ENCODE results near the gene CLDN20. TPM values are rescaled to one million over a fixed set of nuclear protein-coding genes. Genes with fewer than 3 reads are reported as not detected.

Gene CLDN20
- total RNA-seq, 3 donors from 2014 or later, result not detected

GRCh38 chr6:155275808-155276480 lies 12.1 kb downstream of the CLDN20 start:
- H3K4me1 ChIP-seq (ENCODE audit: low read depth), result no peaks in the 10 kb centered on the region
- DNase-seq (no peak), ATAC-seq (peak; percentile 17)
- H3K36me3 ChIP-seq (ENCODE audit: low read depth), result no peaks in the 10 kb centered on the region
- H3K9me3 ChIP-seq, result no peaks in the 10 kb centered on the region
- H3K4me3 ChIP-seq, result no peak overlapping the region
- intact Hi-C loops (cut with DNase I, micrococcal nuclease), result no loop called here
- no peak for TF ChIP-seq CTCF (IDR thresholded peaks at IDR 0.05)

- no peaks in the 10 kb centered on the region for H3K9me3 ChIP-seq
- no peak overlapping the region for H3K4me3 ChIP-seq
- ATAC-seq, result no peak
- no peaks in the 10 kb centered on the region for H3K4me1 ChIP-seq (ENCODE audit: low read depth)
- intact Hi-C loops (cut with DNase I, micrococcal nuclease), result no loop called here
- H3K36me3 ChIP-seq (ENCODE audit: low read depth), result no peaks in the 10 kb centered on the region
- no peak for DNase-seq
- no peak for TF ChIP-seq CTCF (IDR thresholded peaks at IDR 0.05)
These were observed 12.8 kb downstream of the CLDN20 start for GRCh38 chr6:155276638-155277037.

GRCh38 chr6:155278319-155279049 lies 14.7 kb downstream of the CLDN20 start:
- no peak overlapping the region for H3K4me3 ChIP-seq
- ATAC-seq, result no peak
- intact Hi-C loops (cut with DNase I, micrococcal nuclease), result no loop called here

DNA sequence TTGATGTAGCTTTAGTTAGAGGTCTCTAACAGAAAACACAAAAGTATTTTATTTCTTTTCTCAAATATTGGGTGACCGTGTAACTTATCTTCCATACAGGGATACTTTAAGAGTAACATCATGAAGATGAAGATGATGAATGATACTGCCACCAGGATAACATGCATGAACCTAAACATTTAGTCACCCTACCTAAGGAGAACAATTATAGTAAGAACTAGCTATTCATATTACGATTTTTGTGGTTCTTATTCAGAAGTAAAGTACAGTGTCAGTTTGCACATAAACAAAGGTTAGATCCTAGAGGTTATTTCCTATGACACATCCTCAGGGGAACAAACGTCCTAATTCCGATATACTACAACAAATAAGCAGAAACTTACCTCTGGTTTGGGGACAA lies 21.0 kb downstream of the CLDN20 start:
- DNase-seq (no peak), ATAC-seq (no peak)
- no peaks in the 10 kb centered on the region for H3K36me3 ChIP-seq (ENCODE audit: low read depth)
- intact Hi-C loops (cut with DNase I, micrococcal nuclease), result no loop called here
- H3K9me3 ChIP-seq, result no peaks in the 10 kb centered on the region
- no peak for TF ChIP-seq CTCF (IDR thresholded peaks at IDR 0.05)
- no peaks in the 10 kb centered on the region for H3K4me1 ChIP-seq (ENCODE audit: low read depth)
- H3K4me3 ChIP-seq, result no peak overlapping the region

More at GRCh38 chr6:155278319-155279049, 14.7 kb downstream of the CLDN20 start:
- H3K36me3 ChIP-seq (ENCODE audit: low read depth), result no peaks in the 10 kb centered on the region
- TF ChIP-seq CTCF (IDR thresholded peaks at IDR 0.05), result no peak
- no peaks in the 10 kb centered on the region for H3K4me1 ChIP-seq (ENCODE audit: low read depth)
- no peaks in the 10 kb centered on the region for H3K9me3 ChIP-seq
- DNase-seq, result no peak

GRCh38 chr6:155287762-155288161 lies 23.9 kb downstream of the CLDN20 start:
- H3K36me3 ChIP-seq (ENCODE audit: low read depth), result no peaks in the 10 kb centered on the region
- intact Hi-C loops (cut with DNase I, micrococcal nuclease), result no loop called here
- ATAC-seq (no peak), DNase-seq (no peak)
- TF ChIP-seq CTCF (IDR thresholded peaks at IDR 0.05), result no peak
- no peak overlapping the region for H3K4me3 ChIP-seq
- no peaks in the 10 kb centered on the region for H3K4me1 ChIP-seq (ENCODE audit: low read depth)
- H3K9me3 ChIP-seq, result no peaks in the 10 kb centered on the region

All from mucosa of descending colon (tissue), 3 donors.